ENCODE measurements around the gene CYP27C1. TPM values are rescaled to one million over a fixed set of nuclear protein-coding genes. Genes with fewer than 3 reads are reported as not detected.
"Not testable (repeated sequence)": the region's sequence is repeated elsewhere in the genome, so short reads cannot be mapped to it uniquely, and the experiment has no call there.

CYP27C1 gene
- total and polyA plus RNA-seq, 7 donors = 0.01 to 0.21 (median 0.11) TPM; not detected in 1

DNA sequence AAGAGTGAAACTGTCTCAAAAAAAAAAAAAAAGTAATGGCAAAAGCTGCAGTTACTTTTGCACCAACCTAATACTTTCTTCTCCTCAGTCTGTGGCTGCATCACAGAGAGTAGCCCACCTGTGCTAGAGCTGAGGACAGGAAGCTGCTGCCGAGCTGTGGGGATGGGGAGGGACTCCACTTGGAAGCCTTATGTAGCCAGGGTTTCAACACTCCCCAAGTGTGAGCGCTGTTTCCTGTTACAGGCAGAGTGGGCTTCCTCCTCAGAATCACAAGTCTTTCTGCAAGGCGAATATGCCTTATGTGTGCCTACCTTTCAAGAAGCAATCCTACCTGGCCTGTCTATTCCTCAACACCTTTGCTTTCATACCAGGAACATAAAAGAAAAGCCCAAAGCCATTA, 36.3 kb upstream of the CYP27C1 start:
- no peak for ATAC-seq
- WGBS, 3 donors = 91 to 95% (median 94%) methylated on average over 3 of the region's 3 CpGs
- H3K27me3 ChIP-seq (ENCODE audit: insufficient read depth in 3 of 3, low read length in 2 of 3) = no peaks in the 10 kb centered on the region
- no peak for DNase-seq
- H3K27ac ChIP-seq = no peak overlapping the region
- H3K9me3 ChIP-seq = no peaks in the 10 kb centered on the region
- H3K4me1 ChIP-seq = no peaks in the 10 kb centered on the region
- TF ChIP-seq, protein P1, sequence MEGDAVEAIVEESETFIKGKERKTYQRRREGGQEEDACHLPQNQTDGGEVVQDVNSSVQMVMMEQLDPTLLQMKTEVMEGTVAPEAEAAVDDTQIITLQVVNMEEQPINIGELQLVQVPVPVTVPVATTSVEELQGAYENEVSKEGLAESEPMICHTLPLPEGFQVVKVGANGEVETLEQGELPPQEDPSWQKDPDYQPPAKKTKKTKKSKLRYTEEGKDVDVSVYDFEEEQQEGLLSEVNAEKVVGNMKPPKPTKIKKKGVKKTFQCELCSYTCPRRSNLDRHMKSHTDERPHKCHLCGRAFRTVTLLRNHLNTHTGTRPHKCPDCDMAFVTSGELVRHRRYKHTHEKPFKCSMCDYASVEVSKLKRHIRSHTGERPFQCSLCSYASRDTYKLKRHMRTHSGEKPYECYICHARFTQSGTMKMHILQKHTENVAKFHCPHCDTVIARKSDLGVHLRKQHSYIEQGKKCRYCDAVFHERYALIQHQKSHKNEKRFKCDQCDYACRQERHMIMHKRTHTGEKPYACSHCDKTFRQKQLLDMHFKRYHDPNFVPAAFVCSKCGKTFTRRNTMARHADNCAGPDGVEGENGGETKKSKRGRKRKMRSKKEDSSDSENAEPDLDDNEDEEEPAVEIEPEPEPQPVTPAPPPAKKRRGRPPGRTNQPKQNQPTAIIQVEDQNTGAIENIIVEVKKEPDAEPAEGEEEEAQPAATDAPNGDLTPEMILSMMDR (IDR thresholded peaks at IDR 0.05) = no peak
- H3K36me3 ChIP-seq (ENCODE audit: insufficient read depth in 1 of 2, low read depth in 1 of 2) = peaks cover 5 to 56% of the 10 kb centered on the region in 2 donors
- intact Hi-C loops (cut with DNase I) = no loop called here
- no peak overlapping the region for H3K4me3 ChIP-seq

DNA sequence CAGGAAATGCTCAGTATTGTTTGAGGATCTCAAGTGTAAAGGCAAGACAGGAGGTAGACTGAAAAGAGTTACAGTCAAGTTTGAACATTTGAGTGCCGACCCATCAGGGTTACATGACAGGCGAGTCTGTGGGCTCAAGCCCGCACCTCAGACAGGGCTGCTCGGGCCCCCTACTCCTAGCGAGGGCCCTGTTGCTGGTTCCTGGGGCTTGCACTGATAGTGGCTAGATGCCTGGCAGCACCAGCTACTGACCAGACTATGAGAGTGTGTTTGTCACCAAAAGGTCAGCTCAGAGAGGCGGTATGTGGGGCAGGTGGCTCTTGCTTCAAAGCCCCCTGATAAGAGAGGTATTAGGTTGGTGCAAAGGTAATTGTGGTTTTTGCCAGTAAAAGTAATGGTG, 35.6 kb upstream of the CYP27C1 start:
- H3K36me3 ChIP-seq (ENCODE audit: insufficient read depth in 1 of 2, low read depth in 1 of 2) = peaks cover under 1 to 50% of the 10 kb centered on the region in 2 donors
- intact Hi-C loops (cut with DNase I) = no loop called here

DNA sequence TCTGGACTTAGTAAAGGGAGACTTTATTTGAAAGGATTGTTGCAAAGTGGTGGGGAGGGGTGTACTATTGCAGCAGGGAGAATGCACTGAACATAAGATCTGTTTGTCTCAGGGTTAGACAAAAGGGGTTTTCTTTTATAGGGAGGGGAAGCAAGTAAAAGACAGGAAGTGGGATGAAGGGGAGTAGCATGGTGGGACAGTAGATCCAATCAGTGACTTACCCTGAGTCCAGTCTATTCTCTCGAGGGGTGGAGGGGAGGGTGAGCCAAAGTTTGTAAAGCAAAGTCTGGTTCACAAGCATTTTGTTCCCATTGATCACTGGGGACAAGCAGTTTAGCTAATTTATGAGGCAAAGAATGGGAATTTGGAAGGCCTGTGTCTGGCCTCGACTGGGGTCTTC, 35.0 kb upstream of the CYP27C1 start:
- TF ChIP-seq, protein P1 (IDR thresholded peaks at IDR 0.05) = no peak
- Histone ChIP-seq H3K27me3 (ENCODE audit: insufficient read depth in 3 of 3, low read length in 2 of 3) (no peaks in the 10 kb centered on the region), H3K36me3 (ENCODE audit: insufficient read depth in 1 of 2, low read depth in 1 of 2) (peaks cover 0 to 44% of the 10 kb centered on the region in 2 donors), H3K9me3 (no peaks in the 10 kb centered on the region), H3K4me3 (no peak overlapping the region), H3K4me1 (no peaks in the 10 kb centered on the region), H3K27ac (no peak overlapping the region)
- DNase-seq (no peak), ATAC-seq (no peak)
- 48 to 54% (median 51%) methylated on average over 2 of the region's 2 CpGs for WGBS, 3 donors
- intact Hi-C loops (cut with DNase I) = no loop called here

More for the DNA sequence above, 35.6 kb upstream of the CYP27C1 start:
- H3K4me1 ChIP-seq = no peaks in the 10 kb centered on the region
- H3K9me3 ChIP-seq = no peaks in the 10 kb centered on the region
- ATAC-seq = no peak
- WGBS, 3 donors = 94 to 96% (median 95%) methylated on average over 6 of the region's 6 CpGs
- no peaks in the 10 kb centered on the region for H3K27me3 ChIP-seq (ENCODE audit: insufficient read depth in 3 of 3, low read length in 2 of 3)
- TF ChIP-seq, protein P1 (IDR thresholded peaks at IDR 0.05) = no peak
- H3K27ac ChIP-seq = no peak overlapping the region
- no peak overlapping the region for H3K4me3 ChIP-seq
- DNase-seq = no peak

DNA sequence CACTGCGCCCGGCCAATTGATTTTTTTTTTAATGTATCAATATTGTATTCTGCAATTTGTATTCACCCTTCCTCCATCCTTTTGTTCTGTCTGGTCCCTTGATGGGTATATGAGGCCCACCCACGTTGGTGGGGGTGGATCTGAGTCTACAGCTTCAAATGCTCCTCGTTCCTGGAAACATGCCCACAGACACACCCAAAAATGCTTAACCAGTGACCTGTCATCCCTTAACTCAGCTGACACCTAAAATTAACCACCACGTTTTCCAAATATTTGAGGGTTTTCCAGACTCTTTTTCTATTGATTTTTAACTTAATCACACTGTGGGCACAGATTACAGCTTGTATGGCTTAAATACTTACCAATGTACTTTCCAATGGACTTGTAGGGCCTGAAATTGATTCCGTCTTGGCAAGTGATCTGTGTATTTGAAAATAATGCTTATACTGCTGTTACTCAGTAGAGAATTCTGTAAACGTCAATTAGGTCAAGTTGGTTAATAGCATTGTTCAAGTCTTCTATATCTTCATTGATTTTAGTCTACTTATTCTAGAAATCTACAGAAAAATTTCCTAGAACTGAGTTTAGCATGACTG, 34.4 kb upstream of the CYP27C1 start:
- TF ChIP-seq, protein P1 (IDR thresholded peaks at IDR 0.05) = no peak
- intact Hi-C loops (cut with DNase I) = no loop called here
- Histone ChIP-seq H3K36me3 (ENCODE audit: insufficient read depth in 1 of 2, low read depth in 1 of 2) (peaks cover 0 to 37% of the 10 kb centered on the region in 2 donors), H3K4me3 (no peak overlapping the region), H3K27ac (no peak overlapping the region), H3K9me3 (no peaks in the 10 kb centered on the region), H3K4me1 (no peaks in the 10 kb centered on the region), H3K27me3 (ENCODE audit: insufficient read depth in 3 of 3, low read length in 2 of 3) (no peaks in the 10 kb centered on the region)
- 72 to 75% (median 73%) methylated on average over 7 of the region's 7 CpGs for WGBS, 3 donors
- ATAC-seq (no peak), DNase-seq (no peak)

DNA sequence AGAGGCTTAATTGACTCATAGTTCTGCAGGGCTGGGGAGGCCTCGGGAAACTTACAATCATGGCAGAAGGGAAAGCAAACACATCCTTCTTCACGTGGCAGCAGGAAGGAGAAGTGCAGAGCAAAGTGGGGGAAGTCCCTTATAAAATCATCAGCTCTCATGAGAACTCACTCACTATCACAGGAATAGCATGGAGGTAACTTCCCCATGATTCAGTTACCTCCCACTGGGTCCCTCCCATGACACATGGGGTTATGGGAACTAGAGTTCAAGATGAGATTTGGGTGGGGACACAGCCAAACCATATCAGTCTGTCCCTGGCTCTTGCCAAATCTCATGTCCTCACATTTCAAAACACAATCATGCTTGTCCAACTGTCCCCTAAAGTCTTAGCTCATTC, 21.1 kb upstream of the CYP27C1 start:
- H3K4me1 ChIP-seq; H3K36me3 ChIP-seq (ENCODE audit: insufficient read depth in 1 of 2, low read depth in 1 of 2); H3K27ac ChIP-seq; H3K4me3 ChIP-seq; H3K9me3 ChIP-seq; intact Hi-C loops (cut with DNase I); H3K27me3 ChIP-seq (ENCODE audit: insufficient read depth in 3 of 3, low read length in 2 of 3); DNase-seq; ATAC-seq: not testable (repeated sequence)
- WGBS, 3 donors = 69 to 75% (median 71%) methylated on average over 2 of the region's 2 CpGs

Data from psoas muscle (tissue), 8 donors.